ENCODE data around the gene QRFP. TPM values are rescaled to one million over a fixed set of nuclear protein-coding genes. Genes with fewer than 3 reads are reported as not detected.

QRFP gene
- total RNA-seq, 4 donors from 2014 or later = not detected

- ATAC-seq = no peak
- intact Hi-C loops (cut with DNase I; ENCODE audit: low total_unique reads) = no loop called here
Observed at GRCh38 chr9:130919559-130920145, 23.0 kb upstream of the QRFP start.

GRCh38 chr9:130918826-130919558, 22.4 kb upstream of the QRFP start:
- DNase-seq (no peak), ATAC-seq (no peak)
- H3K36me3 ChIP-seq = no peaks in the 10 kb centered on the region
- in situ Hi-C loops (cut with MboI; ENCODE audit: low sequenced_read_pairs in 4 of 4) (no loop called here), intact Hi-C loops (cut with DNase I; ENCODE audit: low total_unique reads) (no loop called here)
- H3K4me1 ChIP-seq = no peaks in the 10 kb centered on the region
- no peak for TF ChIP-seq POLR2A (IDR thresholded peaks at IDR 0.05)
- no peak for TF ChIP-seq CTCF (IDR thresholded peaks at IDR 0.05 in 4 of 5, conservative IDR thresholded peaks at IDR 0.05 in 1 of 5)
- H3K27ac ChIP-seq = no peak overlapping the region
- peaks cover 32 to 42% (median 33%) of the 10 kb centered on the region in 3 donors for H3K27me3 ChIP-seq
- no peak overlapping the region for H3K4me3 ChIP-seq
- no peaks in the 10 kb centered on the region for H3K9me3 ChIP-seq

More at GRCh38 chr9:130919559-130920145, 23.0 kb upstream of the QRFP start:
- H3K4me3 ChIP-seq = no peak overlapping the region
- in situ Hi-C loops (cut with MboI; ENCODE audit: low sequenced_read_pairs in 4 of 4) = no loop called here
- no peaks in the 10 kb centered on the region for H3K36me3 ChIP-seq
- peaks cover 26 to 37% (median 32%) of the 10 kb centered on the region in 3 donors for H3K27me3 ChIP-seq
- no peak for TF ChIP-seq POLR2A (IDR thresholded peaks at IDR 0.05)
- TF ChIP-seq CTCF (IDR thresholded peaks at IDR 0.05 in 4 of 5, conservative IDR thresholded peaks at IDR 0.05 in 1 of 5) = no peak
- no peak for DNase-seq
- H3K4me1 ChIP-seq = no peaks in the 10 kb centered on the region
- no peaks in the 10 kb centered on the region for H3K9me3 ChIP-seq
- H3K27ac ChIP-seq = no peak overlapping the region

GRCh38 chr9:130918101-130918825, 21.7 kb upstream of the QRFP start:
- no peak for TF ChIP-seq CTCF (IDR thresholded peaks at IDR 0.05 in 4 of 5, conservative IDR thresholded peaks at IDR 0.05 in 1 of 5)
- TF ChIP-seq POLR2A (IDR thresholded peaks at IDR 0.05) = no peak
- ATAC-seq = no peak
- no peaks in the 10 kb centered on the region for H3K9me3 ChIP-seq
- DNase-seq = no peak
- H3K27ac ChIP-seq = no peak overlapping the region
- no peaks in the 10 kb centered on the region for H3K36me3 ChIP-seq
- intact Hi-C loops (cut with DNase I; ENCODE audit: low total_unique reads) = no loop called here
- H3K27me3 ChIP-seq = peaks cover 35 to 44% (median 40%) of the 10 kb centered on the region in 3 donors
- H3K4me1 ChIP-seq = no peaks in the 10 kb centered on the region
- no peak overlapping the region for H3K4me3 ChIP-seq
- in situ Hi-C loops (cut with MboI; ENCODE audit: low sequenced_read_pairs in 4 of 4) = no loop called here

- Histone ChIP-seq H3K36me3 (no peaks in the 10 kb centered on the region), H3K4me1 (no peaks in the 10 kb centered on the region), H3K27me3 (peaks cover 37 to 49% (median 44%) of the 10 kb centered on the region in 3 donors), H3K27ac (no peak overlapping the region), H3K4me3 (no peak overlapping the region), H3K9me3 (no peaks in the 10 kb centered on the region)
- ATAC-seq = no peak
- DNase-seq = no peak
- in situ Hi-C loops (cut with MboI; ENCODE audit: low sequenced_read_pairs in 4 of 4) = no loop called here
- intact Hi-C loops (cut with DNase I; ENCODE audit: low total_unique reads) = no loop called here
- TF ChIP-seq CTCF (IDR thresholded peaks at IDR 0.05 in 4 of 5, conservative IDR thresholded peaks at IDR 0.05 in 1 of 5) (no peak), POLR2A (IDR thresholded peaks at IDR 0.05) (no peak)
Observed at GRCh38 chr9:130917168-130917960, 20.8 kb upstream of the QRFP start.

Measured in gastrocnemius medialis (tissue), 4 donors.